ENCODE data around the gene SFTPB. TPM values are rescaled to one million over a fixed set of nuclear protein-coding genes. Genes with fewer than 3 reads are reported as not detected.

Gene SFTPB
- 0.46 and 0.56 TPM in 2 replicates for total RNA-seq

DNA sequence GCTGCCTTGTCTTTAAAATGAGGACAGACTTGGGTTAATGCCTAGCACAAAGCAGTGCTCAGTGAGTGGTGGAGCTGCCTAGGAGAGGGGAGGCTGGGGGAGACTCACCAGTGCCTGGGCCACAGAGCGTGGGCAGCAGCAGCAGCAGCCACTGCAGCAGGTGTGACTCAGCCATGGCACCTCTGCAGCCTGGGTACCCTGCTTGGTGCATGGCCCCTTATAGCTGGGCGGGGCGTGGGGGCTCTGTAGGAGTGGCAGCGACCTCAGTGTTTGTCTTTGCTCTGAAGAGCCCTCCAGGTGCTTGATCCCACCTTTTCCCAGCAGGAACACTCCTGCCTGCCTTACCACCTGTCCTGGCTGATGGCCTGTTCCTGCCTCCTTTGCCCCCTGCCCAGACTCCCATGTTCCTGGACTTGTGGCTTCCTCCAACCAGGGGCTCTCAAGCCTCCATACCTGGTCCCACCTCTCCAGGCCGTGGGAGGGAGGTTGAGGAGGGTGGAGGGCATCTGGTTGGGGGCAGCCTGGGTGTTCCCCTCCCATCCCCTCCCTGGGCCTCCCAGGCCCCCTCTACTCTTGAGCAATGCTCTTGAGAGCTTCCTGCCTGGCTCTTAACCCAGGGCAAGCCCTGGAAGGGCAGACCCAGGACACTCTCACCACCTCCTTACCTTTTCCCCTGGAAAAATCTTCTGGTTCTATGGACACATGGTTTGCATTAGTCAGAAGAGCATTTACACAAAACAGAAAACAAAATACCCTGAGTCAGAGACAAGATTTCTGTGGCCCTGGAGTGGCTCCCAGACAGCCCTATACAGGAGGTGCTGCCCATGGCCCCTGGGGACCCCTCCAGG lies at the start of gene SFTPB:
TSS of gene SFTPB (minus strand) at position 191 of the 848 bp plus-strand sequence. CDS start at position 175, 16 bp downstream.

DNA sequence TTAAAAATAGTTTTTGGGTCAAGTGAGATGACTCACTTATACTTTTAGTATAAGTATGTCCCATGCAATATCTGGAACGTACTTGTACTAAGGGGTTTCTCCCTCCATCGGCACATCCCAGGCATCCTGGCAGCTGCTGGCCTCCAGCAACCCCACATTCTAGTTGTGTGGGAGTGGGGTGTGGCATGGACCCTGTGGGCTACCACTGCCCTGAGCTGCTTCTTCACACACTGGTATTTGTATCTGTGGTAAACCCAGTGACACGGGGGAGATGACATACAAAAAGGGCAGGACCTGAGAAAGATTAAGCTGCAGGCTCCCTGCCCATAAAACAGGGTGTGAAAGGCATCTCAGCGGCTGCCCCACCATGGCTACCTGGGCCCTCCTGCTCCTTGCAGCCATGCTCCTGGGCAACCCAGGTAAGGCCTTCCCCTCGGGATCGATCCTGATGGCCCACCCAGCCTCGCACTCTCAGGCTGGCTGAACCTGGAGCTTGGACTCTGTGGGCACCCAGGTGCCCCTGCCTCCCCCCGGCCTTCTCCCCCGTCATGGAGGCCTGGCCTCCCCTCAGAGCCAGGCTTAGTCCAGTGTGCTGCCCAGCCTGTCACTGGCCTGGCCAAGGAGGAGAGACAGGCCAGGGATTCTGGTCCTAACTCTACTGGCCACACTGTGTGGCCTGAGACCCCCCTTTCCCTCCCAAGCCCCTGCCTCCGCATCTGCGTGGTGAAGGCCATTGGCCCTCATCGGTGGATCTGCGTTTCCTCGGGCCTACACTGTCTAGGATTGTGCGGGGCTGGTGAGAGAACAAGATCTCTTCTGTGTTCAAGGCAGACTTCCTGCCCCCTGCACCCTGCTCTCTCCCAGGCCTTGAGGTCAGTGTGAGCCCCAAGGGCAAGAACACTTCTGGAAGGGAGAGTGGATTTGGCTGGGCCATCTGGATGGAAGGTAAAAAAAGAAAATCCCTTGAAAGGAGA lies 26.3 kb upstream of the SFTPB start, which contains the start of gene GNLY:
TSS of gene GNLY (plus strand) at position 307 of the 974 bp plus-strand sequence. CDS start at position 368, 61 bp downstream.

DNA sequence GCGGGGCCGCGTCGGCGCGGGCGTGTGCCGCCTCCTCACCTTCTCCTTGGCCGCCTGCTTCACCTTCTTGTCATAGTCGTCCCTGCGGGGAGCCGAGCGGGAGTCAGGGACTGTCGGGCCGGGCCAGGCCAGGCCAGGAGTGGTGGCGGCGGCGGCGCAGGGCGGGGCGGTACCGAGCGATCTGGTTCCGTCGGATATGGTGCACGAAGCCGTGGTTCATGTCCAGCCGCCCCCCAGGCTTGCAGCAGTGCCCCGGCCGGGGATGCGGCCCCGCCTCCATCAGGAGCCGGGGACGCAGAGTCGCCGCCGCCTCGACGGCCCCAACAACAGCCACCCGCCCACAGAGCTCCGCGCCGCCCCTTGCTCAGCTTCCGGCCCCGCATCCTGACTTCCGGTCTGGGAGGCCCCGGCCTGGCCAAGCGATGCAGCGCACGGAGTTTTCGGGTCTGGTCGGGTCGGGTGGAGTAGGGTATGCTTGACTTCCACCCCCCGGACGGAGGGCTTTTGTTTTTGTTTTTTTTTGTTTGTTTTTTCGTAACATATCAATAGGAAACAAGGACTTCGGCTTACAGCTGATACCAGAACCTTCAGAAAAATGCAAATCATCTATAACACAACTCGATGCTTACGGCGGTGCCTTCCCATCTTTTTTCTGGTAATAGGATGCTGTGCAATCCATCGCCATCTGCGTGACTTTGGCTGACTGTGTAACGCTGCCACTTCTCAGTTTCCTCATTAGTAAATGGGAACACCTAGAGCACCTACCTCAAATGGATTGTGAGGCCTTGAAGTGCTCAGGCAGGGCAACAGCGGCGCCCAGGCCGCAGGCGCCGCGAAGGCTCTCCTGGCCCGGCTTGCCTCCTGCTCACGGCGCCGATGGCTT lies 56.1 kb downstream of the SFTPB start, which contains the start of gene C2orf68:
TSS of gene C2orf68 (minus strand) at position 362 of the 883 bp plus-strand sequence. CDS start at position 280, 82 bp downstream.

Other genes with a start within 250 kb of the SFTPB start
- gene SH2D6, start 249.5 kb downstream of the SFTPB start, total RNA-seq = not detected in 2 replicates
- 60.4 and 67.8 TPM in 2 replicates for gene MAT2A, start 129.0 kb downstream of the SFTPB start, total RNA-seq
- 40.3 and 48.2 TPM in 2 replicates for gene GGCX, start 106.7 kb downstream of the SFTPB start, total RNA-seq
- gene VAMP8, start 90.6 kb downstream of the SFTPB start, total RNA-seq = 140 and 150 TPM in 2 replicates
- 1.9 and 2.3 TPM in 2 replicates for gene VAMP5, start 83.8 kb downstream of the SFTPB start, total RNA-seq
- gene RNF181, start 72.5 kb downstream of the SFTPB start, total RNA-seq = 143 and 206 TPM in 2 replicates
- 9.9 and 14.6 TPM in 2 replicates for gene TMEM150A, start 65.5 kb downstream of the SFTPB start, total RNA-seq
- gene C2orf68, start 56.1 kb downstream of the SFTPB start, total RNA-seq = 11.7 and 12.4 TPM in 2 replicates
- 66.4 and 71.3 TPM in 2 replicates for gene USP39, start 52.0 kb downstream of the SFTPB start, total RNA-seq
- gene GNLY, start 26.2 kb upstream of the SFTPB start, total RNA-seq = not detected in 2 replicates
- gene ATOH8, start 85.8 kb upstream of the SFTPB start, total RNA-seq = 0.05 and 0.07 TPM in 2 replicates
- gene ST3GAL5, start 220.8 kb upstream of the SFTPB start, total RNA-seq = 11.5 and 14.3 TPM in 2 replicates

All from airway epithelial cell (primary cell).